Esophagus muscularis mucosa (tissue), 4 donors: ENCODE measurements around the gene TRPM7. TPM values are rescaled to one million over a fixed set of nuclear protein-coding genes. Genes with fewer than 3 reads are reported as not detected.
"Not testable (repeated sequence)": the region's sequence is repeated elsewhere in the genome, so short reads cannot be mapped to it uniquely, and the experiment has no call there.

ENCODE experiments used
- DNase-seq: peaks from one replicate; pipeline ENCODE4 v3.0.0-alpha.2; 2017; ENCODE audit errors: extremely low spot score
- H3K27ac ChIP-seq, 4 donors: fragments of 200-600 bp; sonication (generic); replicated peaks in 1 of 4; 1 replicate in 3 of 4; 2 replicates in 1 of 4; pipeline ENCODE4 v1.5.1; 2016 to 2019; ENCODE audit warnings: mild to moderate bottlenecking in 1 of 4
- H3K27me3 ChIP-seq, 4 donors: fragments of 200-600 bp; sonication (generic); one replicate each; pipeline versions ENCODE4 v1.5.1 to v1.6.0; 2016 to 2019
- H3K36me3 ChIP-seq, 4 donors: fragments of 200-600 bp; sonication (generic); one replicate each; pipeline ENCODE4 v1.5.1; 2016 to 2019
- H3K4me1 ChIP-seq, 4 donors: fragments of 200-600 bp; sonication (generic); one replicate each; pipeline ENCODE4 v1.5.1; 2016 to 2019
- H3K4me3 ChIP-seq, 4 donors: fragments of 200-600 bp; sonication (generic); 1 replicate in 2 of 4; 2 replicates in 2 of 4; pipeline ENCODE4 v1.5.1; 2016 to 2019; ENCODE audit warnings: mild to moderate bottlenecking in 4 of 4, moderate library complexity in 1 of 4
- H3K9me3 ChIP-seq, 4 donors: fragments of 200-600 bp; sonication (generic); 1 replicate in 3 of 4; 2 replicates in 1 of 4; pipeline ENCODE4 v1.5.1; 2016 to 2019
- EP300 ChIP-seq: sonication (generic); formaldehyde crosslinking; IDR thresholded peaks from one replicate; pipeline ENCODE4 v1.6.1; 2017; ENCODE audit warnings: antibody characterized with exemption
- POLR2A ChIP-seq: fragments of 450-650 bp; IDR thresholded peaks from one replicate; pipeline ENCODE4 v1.6.1; 2017; ENCODE audit warnings: antibody characterized with exemption, moderate library complexity, mild to moderate bottlenecking, low read depth
- POLR2AphosphoS5 ChIP-seq, 2 donors: sonication (generic); formaldehyde crosslinking; IDR thresholded peaks; one replicate each; pipeline ENCODE4 v1.6.1; 2017; ENCODE audit warnings: antibody characterized with exemption in 2 of 2
- WGBS: methylation state at CpG from one replicate; pipeline ENCODE4 v1.1.5; 2018; 5-methylcytosine and 5-hydroxymethylcytosine counted together
- intact Hi-C: fragments of 100-400 bp; cut with DNase I; formaldehyde crosslinking; loops from one replicate; pipeline ENCODE4 v1.15.1; 2023
- total RNA-seq, 4 donors: library from RNA; depleted of rRNA; stranded (reverse); fragments of >200 nt; gene quantifications; one replicate each; pipeline versions ENCODE4 v1.1.0 to v1.2.1, GENCODE V29; 2016
- TF ChIP-seq, protein P1 (sequence below), 3 experiments: fragments of 200-600 bp in 2 of 3; fragments of 450-650 bp in 1 of 3; sonication (generic) in 2 of 3; IDR thresholded peaks; one replicate each; pipeline ENCODE4 v1.5.1; 2017 to 2019; ENCODE audit warnings: antibody characterized with exemption in 3 of 3, mild to moderate bottlenecking in 2 of 3, moderate library complexity in 1 of 3

Gene TRPM7
- total RNA-seq, 4 donors from 2014 or later, result 27.9 to 39.9 (median 33.9) TPM

DNA sequence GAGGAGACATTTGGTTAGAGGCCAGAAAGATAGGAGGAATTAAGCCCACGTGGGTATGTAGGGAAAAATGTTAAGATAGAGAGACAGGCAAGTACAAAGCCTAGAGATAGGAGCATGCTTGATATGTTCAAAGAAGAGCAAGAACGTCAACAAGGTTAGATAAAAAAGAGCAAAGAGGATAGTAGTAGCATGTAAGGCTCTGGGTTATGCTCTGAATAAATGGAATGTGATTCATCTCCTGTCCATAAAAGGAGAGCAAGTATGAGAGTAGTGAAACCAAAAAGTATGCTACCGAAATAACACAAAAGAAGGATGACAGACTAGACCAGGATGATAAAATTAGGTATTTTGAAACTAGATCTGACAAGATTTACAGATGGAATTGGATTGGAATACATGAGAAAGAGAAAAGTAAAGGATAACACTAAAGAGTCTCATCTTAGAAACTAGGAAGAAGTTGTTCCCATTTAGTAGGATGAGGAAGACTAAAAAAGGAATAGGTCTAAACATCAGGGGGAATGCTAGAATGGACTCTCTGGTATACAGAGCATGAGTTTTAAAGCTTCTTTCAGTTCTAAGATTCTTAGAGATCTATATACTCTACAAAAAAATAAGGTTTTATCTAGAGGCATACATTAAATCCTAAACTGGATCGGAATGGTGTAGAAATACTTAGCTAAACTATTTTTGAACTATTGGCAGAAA lies 59.1 kb downstream of the TRPM7 start:
- Histone ChIP-seq H3K36me3 (peaks cover 26 to 90% (median 49%) of the 10 kb centered on the region in 4 donors), H3K4me1 (peaks cover 4 to 16% (median 8%) of the 10 kb centered on the region in 4 donors), H3K9me3 (no peaks in the 10 kb centered on the region), H3K4me3 (no peak overlapping the region), H3K27ac (peak overlapping the region in 3 of 4 donors; percentile 24 to 63 (median 41)), H3K27me3 (no peaks in the 10 kb centered on the region)
- intact Hi-C loops, result no loop called here
- TF ChIP-seq POLR2AphosphoS5 (IDR thresholded peaks at IDR 0.05), result no peak
- TF ChIP-seq POLR2A, result no peak
- TF ChIP-seq EP300, result no peak
- TF ChIP-seq, protein P1, sequence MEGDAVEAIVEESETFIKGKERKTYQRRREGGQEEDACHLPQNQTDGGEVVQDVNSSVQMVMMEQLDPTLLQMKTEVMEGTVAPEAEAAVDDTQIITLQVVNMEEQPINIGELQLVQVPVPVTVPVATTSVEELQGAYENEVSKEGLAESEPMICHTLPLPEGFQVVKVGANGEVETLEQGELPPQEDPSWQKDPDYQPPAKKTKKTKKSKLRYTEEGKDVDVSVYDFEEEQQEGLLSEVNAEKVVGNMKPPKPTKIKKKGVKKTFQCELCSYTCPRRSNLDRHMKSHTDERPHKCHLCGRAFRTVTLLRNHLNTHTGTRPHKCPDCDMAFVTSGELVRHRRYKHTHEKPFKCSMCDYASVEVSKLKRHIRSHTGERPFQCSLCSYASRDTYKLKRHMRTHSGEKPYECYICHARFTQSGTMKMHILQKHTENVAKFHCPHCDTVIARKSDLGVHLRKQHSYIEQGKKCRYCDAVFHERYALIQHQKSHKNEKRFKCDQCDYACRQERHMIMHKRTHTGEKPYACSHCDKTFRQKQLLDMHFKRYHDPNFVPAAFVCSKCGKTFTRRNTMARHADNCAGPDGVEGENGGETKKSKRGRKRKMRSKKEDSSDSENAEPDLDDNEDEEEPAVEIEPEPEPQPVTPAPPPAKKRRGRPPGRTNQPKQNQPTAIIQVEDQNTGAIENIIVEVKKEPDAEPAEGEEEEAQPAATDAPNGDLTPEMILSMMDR (IDR thresholded peaks at IDR 0.05), result no peak
- 49% methylated on average over 4 of the region's 4 CpGs for WGBS
- no peak for DNase-seq

DNA sequence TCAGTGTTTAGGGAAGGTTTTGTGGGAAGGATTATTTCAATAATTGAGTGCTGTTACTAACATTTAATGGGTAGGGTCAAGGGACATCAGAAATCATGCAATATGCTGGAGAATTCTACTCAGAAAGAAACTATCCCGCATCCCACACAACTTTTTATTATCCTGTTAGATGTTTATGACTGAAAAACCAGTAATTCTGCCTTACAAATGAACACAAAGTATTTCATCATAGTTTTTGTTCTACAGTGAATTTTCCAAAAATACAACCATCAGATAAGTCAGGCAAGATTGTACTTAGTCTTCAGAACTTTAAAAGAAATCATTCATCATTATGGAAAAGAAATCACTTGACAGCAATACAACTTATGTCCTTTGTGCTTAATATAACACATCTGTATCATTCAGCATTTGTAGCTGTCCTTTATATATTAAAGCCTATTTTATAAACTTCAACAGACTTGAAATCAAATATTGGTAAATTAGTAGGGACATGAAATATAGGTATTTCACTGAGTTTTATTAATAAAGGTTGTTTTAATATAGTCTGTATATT lies 61.9 kb downstream of the TRPM7 start:
- H3K27me3 ChIP-seq, result no peaks in the 10 kb centered on the region
- H3K4me1 ChIP-seq, result peaks cover 4 to 16% (median 8%) of the 10 kb centered on the region in 4 donors
- TF ChIP-seq, protein P1 (IDR thresholded peaks at IDR 0.05), result no peak
- TF ChIP-seq POLR2A (no peak), POLR2AphosphoS5 (IDR thresholded peaks at IDR 0.05) (no peak), EP300 (no peak)
- WGBS, result 86% methylated on average over 1 of the region's 1 CpG
- H3K36me3 ChIP-seq, result peaks cover 7 to 88% (median 36%) of the 10 kb centered on the region in 4 donors
- no peak overlapping the region for H3K4me3 ChIP-seq
- no peak overlapping the region for H3K27ac ChIP-seq
- no peak for DNase-seq
- intact Hi-C loops, result no loop called here
- H3K9me3 ChIP-seq, result no peaks in the 10 kb centered on the region

DNA sequence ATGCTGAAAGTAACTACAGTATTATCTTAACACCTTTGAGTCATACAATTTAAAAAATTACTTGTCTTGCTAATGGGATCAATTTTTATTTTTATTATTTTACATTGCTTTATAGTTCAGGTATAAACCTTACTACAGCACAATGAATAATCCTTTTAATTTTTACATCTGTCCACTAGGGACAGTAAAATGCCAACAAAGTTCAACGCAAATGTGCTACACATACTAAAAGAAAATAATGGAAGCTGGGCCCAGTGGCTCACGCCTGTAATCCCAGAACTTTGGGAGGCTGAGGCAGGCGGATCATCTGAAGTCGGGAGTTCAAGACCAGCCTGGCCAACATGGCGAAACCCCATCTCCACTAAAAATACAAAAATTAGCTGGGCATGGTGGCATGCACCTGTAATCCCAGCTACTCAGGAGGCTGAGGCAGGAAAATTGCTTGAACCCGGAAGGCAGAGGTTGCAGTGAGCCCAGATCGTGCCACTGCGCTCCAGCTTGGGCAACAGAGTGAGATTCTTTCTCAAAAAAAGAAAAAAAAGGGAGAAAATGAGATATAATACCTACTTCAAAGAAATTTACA lies 64.1 kb downstream of the TRPM7 start:
- TF ChIP-seq, protein P1 (IDR thresholded peaks at IDR 0.05), result peak in 1 of 3 experiments; percentile 38
- intact Hi-C loops, H3K27ac ChIP-seq, H3K9me3 ChIP-seq, H3K27me3 ChIP-seq, H3K4me3 ChIP-seq, DNase-seq: not testable (repeated sequence)
- Histone ChIP-seq H3K4me1 (peaks cover 0 to 10% (median 8%) of the 10 kb centered on the region in 4 donors), H3K36me3 (peaks cover 7 to 90% (median 40%) of the 10 kb centered on the region in 4 donors)
- 83% methylated on average over 8 of the region's 8 CpGs for WGBS

DNA sequence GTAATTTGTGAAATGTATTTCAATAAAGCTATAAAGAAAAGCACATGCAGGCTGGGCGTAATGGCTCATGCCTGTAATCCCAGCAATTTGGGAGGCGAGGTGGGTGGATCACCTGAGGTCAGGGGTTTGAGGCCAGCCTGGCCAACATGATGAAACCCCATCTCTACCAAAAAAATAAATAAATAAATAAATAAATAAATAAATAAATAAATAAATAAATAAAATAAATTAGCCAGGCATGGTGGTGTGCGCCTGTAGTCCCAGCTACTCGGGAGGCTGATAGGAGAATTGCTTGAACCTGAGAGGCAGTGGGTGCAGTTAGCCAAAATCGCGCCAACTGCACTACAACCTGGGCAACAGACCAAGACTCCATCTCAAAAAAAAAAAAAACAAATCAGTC lies 69.6 kb downstream of the TRPM7 start:
- H3K4me3 ChIP-seq, DNase-seq, H3K27me3 ChIP-seq, intact Hi-C loops, H3K27ac ChIP-seq, H3K4me1 ChIP-seq, H3K9me3 ChIP-seq: not testable (repeated sequence)
- H3K36me3 ChIP-seq, result peaks cover 13 to 91% (median 55%) of the 10 kb centered on the region in 4 donors
- WGBS, result 91% methylated on average over 6 of the region's 6 CpGs

DNA sequence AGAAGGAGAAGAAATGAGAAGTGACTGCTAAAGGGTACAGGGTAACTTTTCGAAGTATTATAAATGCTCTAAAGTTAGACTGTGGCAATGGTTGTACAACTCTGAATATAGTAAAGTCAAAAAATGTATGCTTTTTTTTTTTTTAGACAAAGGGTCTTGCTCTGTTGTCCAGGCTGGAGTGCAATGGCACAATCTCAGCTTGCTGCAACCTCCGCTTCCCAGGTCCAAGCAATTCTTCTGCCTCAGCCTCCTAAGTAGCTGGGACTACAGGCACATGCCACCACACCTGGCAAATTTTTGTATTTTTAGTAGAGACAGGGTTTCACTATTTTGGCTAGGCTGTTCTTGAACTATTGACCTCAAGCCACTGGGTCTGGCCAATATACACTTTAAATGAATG lies 70.0 kb downstream of the TRPM7 start:
- H3K36me3 ChIP-seq, result peaks cover 17 to 92% (median 57%) of the 10 kb centered on the region in 4 donors
- H3K4me3 ChIP-seq, H3K27me3 ChIP-seq, DNase-seq, intact Hi-C loops, H3K4me1 ChIP-seq, H3K27ac ChIP-seq, H3K9me3 ChIP-seq: not testable (repeated sequence)
- WGBS, result 95% methylated on average over 2 of the region's 2 CpGs
